Brain microvascular endothelial cell (primary cell): ENCODE data around the gene SPAG6.

ENCODE experiments used
- DNase-seq: peaks from one replicate; pipeline ENCODE4 v3.0.0-alpha.2; 2020
- H3K27ac ChIP-seq: fragments of 250-450 bp; sonication (Bioruptor Pico); 2 replicates; pipeline ENCODE4 v1.5.1; 2020; ENCODE audit warnings: mild to moderate bottlenecking, moderate library complexity
- H3K27me3 ChIP-seq: fragments of 250-450 bp; sonication (Bioruptor Pico); replicated peaks from 2 replicates; pipeline ENCODE4 v1.5.1; 2020; ENCODE audit warnings: mild to moderate bottlenecking
- H3K36me3 ChIP-seq: fragments of 250-450 bp; sonication (Bioruptor Pico); replicated peaks from 2 replicates; pipeline ENCODE4 v1.5.1; 2020; ENCODE audit warnings: mild to moderate bottlenecking
- H3K4me3 ChIP-seq: 2 replicates; pipeline ENCODE4 v1.5.1; 2011; ENCODE audit warnings: low read depth, mild to moderate bottlenecking, control low read depth, low read length, moderate library complexity
- in situ Hi-C: cut with HindIII; loops from 2 replicates; pipeline ENCODE4 v1.10.0; 2017; ENCODE audit warnings: low sequenced_read_pairs, low pct_ligation_motif_present
- TF ChIP-seq, protein P1 (sequence below): IDR thresholded peaks from 2 replicates; pipeline ENCODE4 v1.5.1; 2011; ENCODE audit warnings: low read depth, mild to moderate bottlenecking, moderate library complexity, low read length, control low read depth, inconsistent platforms; ENCODE audit errors: missing control alignments

The SPAG6 gene

DNA sequence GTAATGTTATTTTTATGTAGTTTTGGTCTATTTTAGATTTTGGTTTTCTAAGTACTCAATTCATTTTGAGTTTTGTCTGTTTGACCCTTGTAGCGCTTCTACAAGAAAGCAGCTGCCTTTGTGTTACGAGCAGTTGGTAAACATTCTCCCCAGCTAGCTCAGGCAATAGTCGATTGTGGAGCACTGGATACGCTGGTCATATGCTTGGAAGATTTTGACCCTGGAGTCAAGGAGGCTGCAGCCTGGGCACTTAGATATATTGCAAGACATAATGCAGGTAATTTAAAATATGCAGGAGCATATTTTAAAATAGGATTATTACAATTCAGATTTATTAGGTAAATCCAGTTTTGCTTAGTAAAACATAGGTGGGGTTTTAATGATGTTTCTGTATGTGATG is 23.1 kb downstream of the SPAG6 start:
- in situ Hi-C loops: no loop called here
- DNase-seq: no peak
- TF ChIP-seq, protein P1, sequence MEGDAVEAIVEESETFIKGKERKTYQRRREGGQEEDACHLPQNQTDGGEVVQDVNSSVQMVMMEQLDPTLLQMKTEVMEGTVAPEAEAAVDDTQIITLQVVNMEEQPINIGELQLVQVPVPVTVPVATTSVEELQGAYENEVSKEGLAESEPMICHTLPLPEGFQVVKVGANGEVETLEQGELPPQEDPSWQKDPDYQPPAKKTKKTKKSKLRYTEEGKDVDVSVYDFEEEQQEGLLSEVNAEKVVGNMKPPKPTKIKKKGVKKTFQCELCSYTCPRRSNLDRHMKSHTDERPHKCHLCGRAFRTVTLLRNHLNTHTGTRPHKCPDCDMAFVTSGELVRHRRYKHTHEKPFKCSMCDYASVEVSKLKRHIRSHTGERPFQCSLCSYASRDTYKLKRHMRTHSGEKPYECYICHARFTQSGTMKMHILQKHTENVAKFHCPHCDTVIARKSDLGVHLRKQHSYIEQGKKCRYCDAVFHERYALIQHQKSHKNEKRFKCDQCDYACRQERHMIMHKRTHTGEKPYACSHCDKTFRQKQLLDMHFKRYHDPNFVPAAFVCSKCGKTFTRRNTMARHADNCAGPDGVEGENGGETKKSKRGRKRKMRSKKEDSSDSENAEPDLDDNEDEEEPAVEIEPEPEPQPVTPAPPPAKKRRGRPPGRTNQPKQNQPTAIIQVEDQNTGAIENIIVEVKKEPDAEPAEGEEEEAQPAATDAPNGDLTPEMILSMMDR: no peak
- Histone ChIP-seq H3K4me3 (no peak overlapping the region), H3K27ac (no peak overlapping the region), H3K27me3 (no peaks in the 10 kb centered on the region), H3K36me3 (no peaks in the 10 kb centered on the region)

DNA sequence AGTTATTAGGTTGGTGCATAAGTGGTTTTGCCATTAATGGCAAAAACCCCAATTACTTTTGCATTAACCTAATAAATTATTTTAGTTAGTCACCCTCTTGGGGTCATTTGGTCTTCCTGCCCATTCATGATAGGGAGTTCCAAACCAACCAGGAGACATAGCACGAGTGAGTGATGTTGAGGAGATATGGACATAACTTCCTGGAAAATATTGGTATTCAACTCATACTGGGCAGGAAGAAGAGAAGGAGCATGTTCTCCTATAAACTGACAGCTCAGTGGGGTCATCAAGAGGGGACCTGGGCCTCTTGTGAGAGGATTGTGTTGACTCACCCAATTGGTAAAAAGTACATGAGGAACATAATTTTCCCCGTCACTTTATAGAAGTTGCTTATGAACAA is 23.7 kb downstream of the SPAG6 start:
- Histone ChIP-seq H3K36me3 (no peaks in the 10 kb centered on the region), H3K4me3 (no peak overlapping the region), H3K27me3 (no peaks in the 10 kb centered on the region), H3K27ac (no peak overlapping the region)
- TF ChIP-seq, protein P1: no peak
- no peak for DNase-seq
- in situ Hi-C loops: no loop called here

DNA sequence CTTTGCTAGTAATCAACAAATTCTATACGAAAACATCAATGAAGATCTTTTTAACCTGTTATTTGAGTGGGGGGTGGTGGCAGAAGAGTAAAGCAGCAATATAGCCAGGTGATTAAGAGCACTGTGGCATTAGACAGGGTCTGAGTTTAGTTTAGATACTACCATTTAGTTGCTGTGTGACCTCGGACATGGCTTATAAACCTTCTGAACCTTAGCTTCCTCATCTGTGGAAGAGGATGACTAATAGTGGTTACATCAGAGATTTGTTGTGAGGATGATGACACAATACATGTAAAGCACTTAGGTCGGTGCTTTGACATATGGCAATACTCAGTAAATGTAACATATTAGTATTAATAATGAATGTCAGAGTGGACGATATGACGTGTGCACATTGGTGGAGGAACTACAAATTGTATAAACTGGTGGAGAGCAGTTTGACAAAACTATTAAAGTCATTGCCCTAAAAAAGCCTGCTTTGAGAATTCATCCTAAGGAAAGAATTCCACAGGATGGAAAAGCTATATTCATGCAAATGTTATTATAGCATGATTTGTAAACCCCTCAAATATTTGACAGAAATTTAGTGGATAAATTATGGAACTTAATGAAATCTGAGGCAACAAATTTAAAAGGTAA is 24.3 kb downstream of the SPAG6 start:
- TF ChIP-seq, protein P1: no peak
- in situ Hi-C loops: no loop called here
- DNase-seq: peak; percentile 3
- no peaks in the 10 kb centered on the region for H3K36me3 ChIP-seq
- H3K27me3 ChIP-seq: no peaks in the 10 kb centered on the region
- H3K4me3 ChIP-seq: no peak overlapping the region
- no peak overlapping the region for H3K27ac ChIP-seq

DNA sequence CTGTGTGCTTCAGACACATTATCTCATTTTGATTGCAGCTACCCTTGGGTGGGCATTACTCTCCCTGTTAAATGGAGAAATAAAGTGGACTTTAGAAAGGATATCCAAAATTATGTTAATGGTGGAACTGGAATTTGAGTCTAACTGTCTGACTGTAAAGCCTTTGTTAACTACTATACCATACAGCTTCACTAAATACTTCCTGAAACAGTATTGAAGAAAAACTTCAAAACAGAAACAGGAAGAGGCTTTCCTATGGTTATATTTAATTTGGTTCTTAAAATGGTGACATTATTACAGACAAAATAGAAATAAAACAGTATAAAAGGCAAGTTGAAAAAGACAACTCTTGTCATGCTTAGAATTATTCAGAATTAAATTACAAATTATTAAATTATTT is 25.0 kb downstream of the SPAG6 start:
- in situ Hi-C loops: no loop called here
- no peaks in the 10 kb centered on the region for H3K27me3 ChIP-seq
- no peak for DNase-seq
- TF ChIP-seq, protein P1: no peak
- no peak overlapping the region for H3K4me3 ChIP-seq
- H3K36me3 ChIP-seq: no peaks in the 10 kb centered on the region
- H3K27ac ChIP-seq: no peak overlapping the region

DNA sequence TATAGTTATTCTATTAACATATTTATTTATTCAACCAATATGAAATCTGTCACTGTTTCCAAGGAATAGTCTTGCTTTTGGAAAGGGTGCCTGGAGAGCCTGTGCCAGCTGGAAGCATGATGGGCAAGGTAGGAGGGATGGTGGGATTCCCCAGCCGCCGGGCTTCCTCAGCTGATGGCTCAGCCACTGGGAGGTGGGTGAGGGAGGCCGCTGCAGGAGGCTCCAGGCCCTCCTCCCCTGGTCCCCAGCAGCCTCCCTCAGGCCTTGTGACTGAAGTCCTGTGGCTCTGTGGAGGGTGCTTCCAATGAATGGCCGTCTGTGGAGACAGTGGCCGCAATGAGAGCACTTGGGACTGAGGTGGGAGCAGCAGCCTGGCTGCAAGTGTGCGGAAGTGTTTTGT is 27.0 kb downstream of the SPAG6 start:
- no peak for DNase-seq
- H3K36me3 ChIP-seq: no peaks in the 10 kb centered on the region
- H3K4me3 ChIP-seq: no peak overlapping the region
- TF ChIP-seq, protein P1: no peak
- in situ Hi-C loops: no loop called here
- no peaks in the 10 kb centered on the region for H3K27me3 ChIP-seq
- H3K27ac ChIP-seq: no peak overlapping the region

DNA sequence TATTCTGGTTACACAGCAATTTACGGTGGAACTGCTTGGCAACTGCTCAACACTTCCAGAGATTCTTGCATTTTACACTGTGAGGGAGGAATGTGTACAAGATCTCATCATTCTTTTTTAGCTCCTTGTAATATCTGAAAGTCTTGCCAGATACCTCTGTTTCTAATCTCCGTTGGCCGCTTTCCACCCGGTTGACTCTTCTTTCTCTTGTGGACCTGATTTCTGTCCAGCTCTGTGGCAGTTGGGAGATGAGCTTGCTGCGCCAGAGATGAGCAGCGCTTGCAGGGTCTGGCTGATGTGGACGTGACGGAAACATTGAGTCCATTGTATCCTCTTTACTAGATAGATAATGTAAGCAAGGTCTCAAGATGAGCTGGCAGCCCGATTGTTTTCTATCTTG is 27.6 kb downstream of the SPAG6 start:
- TF ChIP-seq, protein P1: no peak
- DNase-seq: no peak
- no peaks in the 10 kb centered on the region for H3K36me3 ChIP-seq
- no peaks in the 10 kb centered on the region for H3K27me3 ChIP-seq
- H3K4me3 ChIP-seq: no peak overlapping the region
- in situ Hi-C loops: no loop called here
- no peak overlapping the region for H3K27ac ChIP-seq
